ENCODE results near the gene FBN3.

Gene FBN3

DNA sequence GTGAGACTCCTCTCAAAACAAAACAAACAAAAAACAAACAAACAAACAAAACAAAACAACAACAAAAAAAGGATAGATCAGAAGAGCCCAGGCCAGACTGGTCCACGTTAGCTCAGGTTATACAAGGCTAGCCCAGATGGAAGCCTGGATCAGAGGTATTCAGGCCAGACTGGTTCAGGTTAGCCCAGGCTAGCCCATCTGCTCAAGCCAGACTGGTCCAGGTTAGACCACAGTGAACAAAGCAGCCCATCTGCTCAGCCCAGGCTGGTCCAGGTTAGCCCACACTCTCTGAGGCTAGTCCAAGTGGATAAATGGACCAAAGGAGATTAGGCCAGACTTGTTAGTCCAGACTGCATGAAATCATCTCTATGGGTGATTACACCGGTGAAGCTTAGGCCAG, 55.7 kb downstream of the FBN3 start:
- H3K36me3 Mint-ChIP-seq: no peaks in the 10 kb centered on the region
- no peak overlapping the region for H3K27ac Mint-ChIP-seq
- DNase-seq (ENCODE audit: low spot score in 2 of 2) (no peak), ATAC-seq (no peak)
- H3K4me3 Mint-ChIP-seq: no peak overlapping the region
- H3K4me1 Mint-ChIP-seq: no peaks in the 10 kb centered on the region
- H3K9me3 Mint-ChIP-seq: peaks cover 12% of the 10 kb centered on the region

DNA sequence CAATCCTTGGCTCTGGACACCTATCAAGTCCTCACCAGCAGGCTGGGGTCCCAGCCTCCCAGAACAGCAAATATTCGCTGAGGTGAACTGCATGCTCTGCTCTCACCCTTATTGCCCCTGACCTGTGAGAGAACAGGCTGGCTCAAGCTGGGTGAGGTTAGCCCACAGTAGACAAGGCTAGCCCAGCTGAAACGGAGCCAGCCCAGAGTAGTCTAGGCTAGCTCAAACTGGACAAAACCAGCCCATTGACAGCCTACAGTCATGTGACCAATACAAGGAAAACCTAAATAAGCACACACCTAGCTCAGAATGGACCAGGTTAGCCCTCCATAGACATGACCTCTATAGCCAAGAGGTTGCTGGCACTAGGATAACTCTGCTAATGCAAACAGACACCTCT, 58.4 kb downstream of the FBN3 start:
- no peaks in the 10 kb centered on the region for H3K36me3 Mint-ChIP-seq
- ATAC-seq (no peak), DNase-seq (ENCODE audit: low spot score in 2 of 2) (no peak)
- no peaks in the 10 kb centered on the region for H3K4me1 Mint-ChIP-seq
- H3K27ac Mint-ChIP-seq: no peak overlapping the region
- no peak overlapping the region for H3K4me3 Mint-ChIP-seq
- peaks cover 9% of the 10 kb centered on the region for H3K9me3 Mint-ChIP-seq

DNA sequence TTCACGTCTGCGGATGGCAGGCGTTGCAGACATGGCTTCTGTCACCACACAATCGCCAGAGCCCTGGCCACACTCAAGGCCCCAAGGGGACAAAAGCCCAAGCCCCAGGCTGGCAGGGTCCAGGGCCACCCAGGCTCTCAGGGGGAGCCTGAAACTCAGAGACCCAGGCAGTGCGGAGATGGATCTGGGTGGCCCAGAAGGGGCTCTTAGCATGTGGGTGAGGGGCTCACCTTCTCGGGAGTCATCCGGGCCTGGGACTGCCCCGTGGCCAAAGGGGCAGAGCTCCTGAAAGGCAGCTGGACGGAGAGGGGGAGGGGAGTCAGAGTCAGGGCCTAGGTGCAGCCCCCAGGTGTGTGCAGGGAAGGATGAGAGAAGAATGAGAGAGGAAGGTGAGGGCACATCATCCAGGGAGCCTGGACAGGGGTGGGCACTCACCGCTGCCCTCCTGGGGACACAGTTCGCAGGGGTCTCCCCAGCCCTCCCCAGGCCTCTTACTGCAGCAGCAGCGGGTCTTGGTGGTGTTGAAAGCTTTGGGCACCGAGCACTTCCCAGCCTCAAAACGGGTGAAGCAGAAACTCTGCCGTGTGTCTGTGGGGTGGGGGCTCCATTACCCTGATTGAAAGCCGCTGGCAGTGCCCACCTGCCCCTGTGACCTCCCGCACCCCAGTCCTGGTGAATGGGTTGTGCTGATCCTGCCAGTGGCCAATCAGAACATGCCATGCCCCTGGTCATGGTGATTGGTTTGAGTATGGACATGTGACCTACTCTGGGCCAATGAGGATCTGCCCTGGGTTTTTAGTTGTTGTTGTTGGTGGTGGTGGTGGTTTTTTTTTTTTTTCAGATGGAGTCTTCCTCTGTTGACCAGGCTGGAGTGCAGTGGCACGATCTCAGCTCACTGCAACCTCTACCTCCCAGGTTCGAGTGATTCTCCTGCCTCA, 59.5 kb downstream of the FBN3 start:
- ATAC-seq (peak; percentile 8), DNase-seq (ENCODE audit: low spot score in 2 of 2) (no peak)
- Mint-ChIP-seq H3K36me3 (no peaks in the 10 kb centered on the region), H3K4me3 (no peak overlapping the region), H3K4me1 (no peaks in the 10 kb centered on the region), H3K27ac (no peak overlapping the region), H3K9me3 (peaks cover 9% of the 10 kb centered on the region)

DNA sequence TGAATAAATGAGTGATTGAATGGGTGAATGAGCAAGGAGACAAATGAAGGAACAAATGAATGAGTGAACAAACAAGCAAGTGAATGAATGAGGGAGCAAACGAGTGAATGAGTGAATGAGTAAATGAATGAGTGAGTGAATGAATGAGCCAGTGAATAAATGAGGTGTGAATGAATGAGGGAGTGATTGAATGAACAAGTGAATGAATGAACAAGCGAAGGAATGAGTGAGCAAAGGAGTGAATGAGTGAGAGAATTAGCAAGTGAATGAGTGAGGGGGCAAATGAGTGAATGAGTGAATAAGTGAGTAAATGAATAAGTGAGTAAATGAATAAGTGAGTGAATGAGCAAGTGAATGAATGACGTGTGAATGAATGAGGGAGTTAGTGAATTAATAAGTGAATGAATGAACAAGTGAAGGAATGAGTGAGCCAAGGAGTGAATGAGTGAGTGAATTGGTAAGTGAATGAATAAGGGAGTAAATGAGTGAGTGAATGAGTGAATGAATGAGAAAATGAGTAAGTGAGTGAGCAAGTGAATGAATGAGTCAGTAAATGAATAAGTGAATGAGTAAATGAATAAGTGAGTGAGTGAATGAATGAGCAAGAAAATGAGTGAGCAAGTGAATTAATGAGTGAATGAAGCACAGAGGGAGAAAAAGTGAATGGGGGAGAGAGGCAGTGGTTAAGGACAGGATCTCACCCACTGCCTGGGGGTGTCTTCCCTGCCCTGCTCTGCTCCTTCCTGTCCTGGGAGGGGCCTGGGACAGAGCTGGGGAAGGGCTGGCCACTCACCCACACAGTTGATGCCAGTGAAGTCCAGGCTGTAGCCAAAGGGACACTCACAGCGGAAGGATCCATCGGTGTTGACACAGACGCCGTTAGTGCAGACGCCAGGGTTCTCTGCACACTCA, 60.4 kb downstream of the FBN3 start:
- peaks cover under 1% of the 10 kb centered on the region for H3K9me3 Mint-ChIP-seq
- no peak for DNase-seq (ENCODE audit: low spot score in 2 of 2)
- no peak overlapping the region for H3K4me3 Mint-ChIP-seq
- no peak overlapping the region for H3K27ac Mint-ChIP-seq
- H3K4me1 Mint-ChIP-seq: no peaks in the 10 kb centered on the region
- H3K36me3 Mint-ChIP-seq: no peaks in the 10 kb centered on the region
- ATAC-seq: peak; percentile 8

DNA sequence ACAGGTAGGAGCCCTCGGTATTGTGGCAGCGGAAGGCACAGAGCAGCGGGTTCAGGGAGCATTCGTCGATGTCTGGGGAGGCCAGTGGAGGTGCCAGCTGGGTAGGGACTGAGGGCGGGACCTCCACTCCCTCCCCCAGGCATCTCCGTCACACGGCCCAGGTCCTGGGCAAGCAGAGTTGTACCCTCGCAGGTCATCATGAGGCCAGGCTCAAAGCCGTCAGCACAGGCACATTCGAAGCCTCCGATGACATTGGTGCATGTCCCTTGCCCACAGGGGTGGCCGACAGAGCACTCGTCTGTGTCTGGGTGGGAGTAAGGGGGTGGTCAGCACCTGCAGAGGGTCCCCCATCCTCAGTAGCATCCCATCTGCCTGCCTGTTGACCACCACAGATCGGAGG, 61.5 kb downstream of the FBN3 start:
- DNase-seq (ENCODE audit: low spot score in 2 of 2) (no peak), ATAC-seq (no peak)
- Mint-ChIP-seq H3K4me3 (no peak overlapping the region), H3K36me3 (no peaks in the 10 kb centered on the region), H3K4me1 (no peaks in the 10 kb centered on the region), H3K9me3 (no peaks in the 10 kb centered on the region), H3K27ac (no peak overlapping the region)

DNA sequence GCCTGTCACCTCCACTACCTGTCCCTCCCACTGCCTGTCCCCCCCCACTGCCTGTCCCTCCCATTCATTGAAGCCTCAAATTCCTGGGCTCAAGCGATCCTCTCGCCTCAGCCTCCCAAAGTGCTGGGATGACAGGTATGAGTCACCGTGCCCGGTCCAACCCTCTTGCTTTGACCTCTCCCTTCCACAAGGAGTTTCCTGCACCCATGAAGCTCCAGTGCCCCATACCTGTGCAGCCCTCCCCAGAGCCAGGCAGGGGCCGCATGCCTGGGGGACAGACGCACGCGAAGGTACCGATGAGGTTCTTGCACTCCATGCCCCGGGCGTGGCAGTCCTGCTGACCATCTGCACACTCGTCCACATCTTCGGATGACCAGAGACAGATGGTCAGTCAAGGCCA, 62.5 kb downstream of the FBN3 start:
- no peak for DNase-seq (ENCODE audit: low spot score in 2 of 2)
- H3K4me1 Mint-ChIP-seq: no peaks in the 10 kb centered on the region
- no peak overlapping the region for H3K4me3 Mint-ChIP-seq
- no peak overlapping the region for H3K27ac Mint-ChIP-seq
- H3K9me3 Mint-ChIP-seq: no peaks in the 10 kb centered on the region
- ATAC-seq: no peak
- no peaks in the 10 kb centered on the region for H3K36me3 Mint-ChIP-seq

DNA sequence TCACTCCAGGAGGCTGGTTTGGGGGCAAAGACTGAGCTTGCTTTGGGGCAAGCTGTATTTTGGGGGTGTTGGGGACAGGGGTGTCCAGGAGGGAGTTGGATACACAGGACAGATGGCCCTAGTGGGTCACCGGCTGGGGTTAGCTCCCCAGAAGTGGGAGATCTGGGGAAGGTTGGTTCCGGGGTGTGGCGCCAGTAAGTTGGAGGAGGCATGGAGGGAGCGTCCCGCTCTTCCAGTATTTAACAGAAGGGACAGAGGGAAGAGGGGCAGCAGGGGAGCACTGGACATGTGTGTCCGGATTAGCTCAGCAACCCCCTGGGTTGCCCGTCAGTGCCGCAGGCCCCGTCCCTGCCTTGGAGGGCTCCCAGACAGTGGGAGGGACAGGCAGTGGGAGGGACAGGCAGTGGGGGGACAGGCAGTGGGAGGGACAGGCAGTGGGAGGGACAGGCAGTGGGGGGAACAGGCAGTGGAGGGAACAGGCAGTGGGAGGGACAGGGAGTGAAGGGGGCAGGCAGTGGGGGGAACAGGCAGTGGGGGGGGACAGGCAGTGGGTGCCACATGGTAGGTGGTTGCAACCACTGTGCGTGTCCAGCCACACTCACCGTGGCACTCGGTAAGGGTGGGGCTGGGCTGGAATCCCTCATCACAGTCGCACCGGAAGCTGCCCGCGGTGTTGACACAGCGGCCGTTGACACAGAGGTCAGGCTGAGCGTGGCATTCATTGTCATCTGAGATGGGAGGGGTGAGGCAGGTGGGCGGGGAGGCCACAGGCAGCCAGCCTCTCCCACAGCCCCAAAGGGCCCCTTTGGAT, 63.6 kb downstream of the FBN3 start:
- H3K27ac Mint-ChIP-seq: no peak overlapping the region
- H3K9me3 Mint-ChIP-seq: no peaks in the 10 kb centered on the region
- H3K4me3 Mint-ChIP-seq: no peak overlapping the region
- no peaks in the 10 kb centered on the region for H3K36me3 Mint-ChIP-seq
- ATAC-seq (no peak), DNase-seq (ENCODE audit: low spot score in 2 of 2) (no peak)
- no peaks in the 10 kb centered on the region for H3K4me1 Mint-ChIP-seq

DNA sequence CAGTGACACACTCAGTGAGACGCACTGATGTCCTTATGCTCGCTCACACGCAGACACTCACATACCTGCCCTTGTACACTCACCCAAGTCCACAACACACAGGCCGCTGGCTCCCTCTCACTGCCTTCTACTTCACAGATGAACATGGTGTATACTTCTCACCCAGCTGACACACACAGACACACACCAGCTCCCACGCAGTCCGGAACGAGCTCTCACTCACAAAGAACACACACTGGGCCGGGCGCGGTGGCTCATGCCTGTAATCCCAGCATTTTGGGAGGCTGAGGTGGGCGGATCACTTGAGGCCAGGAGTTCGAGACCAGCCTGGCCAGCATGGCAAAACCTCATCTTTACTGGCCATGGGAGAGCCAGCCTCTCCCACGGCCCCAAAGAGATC, 65.2 kb downstream of the FBN3 start:
- no peaks in the 10 kb centered on the region for H3K4me1 Mint-ChIP-seq

DNA sequence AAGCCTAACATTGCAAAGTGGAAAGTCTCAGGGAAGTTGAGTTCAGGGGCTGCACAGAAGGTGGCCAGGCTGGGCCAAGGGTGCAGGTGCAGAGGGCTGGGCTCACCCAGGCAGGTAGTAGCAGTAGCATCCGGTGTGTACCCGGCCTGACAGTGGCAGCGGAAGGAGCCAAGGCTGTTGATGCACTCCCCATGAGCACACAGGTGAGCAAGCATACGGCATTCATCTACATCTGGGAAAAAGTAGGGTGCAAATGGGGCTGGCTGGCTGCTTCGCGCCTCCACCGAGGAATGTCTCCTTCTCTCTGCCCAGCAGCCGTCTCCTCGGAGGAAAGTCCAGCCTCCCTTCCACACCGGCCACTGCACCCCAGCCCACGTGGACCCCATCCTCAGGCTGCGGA, 66.3 kb downstream of the FBN3 start:
- no peak for DNase-seq (ENCODE audit: low spot score in 2 of 2)
- Mint-ChIP-seq H3K4me1 (no peaks in the 10 kb centered on the region), H3K36me3 (no peaks in the 10 kb centered on the region), H3K4me3 (no peak overlapping the region), H3K27ac (no peak overlapping the region), H3K9me3 (no peaks in the 10 kb centered on the region)
- ATAC-seq: no peak

More for the DNA sequence above, 65.2 kb downstream of the FBN3 start:
- Mint-ChIP-seq H3K4me3 (no peak overlapping the region), H3K36me3 (no peaks in the 10 kb centered on the region), H3K27ac (no peak overlapping the region), H3K9me3 (no peaks in the 10 kb centered on the region)
- no peak for DNase-seq (ENCODE audit: low spot score in 2 of 2)
- no peak for ATAC-seq

DNA sequence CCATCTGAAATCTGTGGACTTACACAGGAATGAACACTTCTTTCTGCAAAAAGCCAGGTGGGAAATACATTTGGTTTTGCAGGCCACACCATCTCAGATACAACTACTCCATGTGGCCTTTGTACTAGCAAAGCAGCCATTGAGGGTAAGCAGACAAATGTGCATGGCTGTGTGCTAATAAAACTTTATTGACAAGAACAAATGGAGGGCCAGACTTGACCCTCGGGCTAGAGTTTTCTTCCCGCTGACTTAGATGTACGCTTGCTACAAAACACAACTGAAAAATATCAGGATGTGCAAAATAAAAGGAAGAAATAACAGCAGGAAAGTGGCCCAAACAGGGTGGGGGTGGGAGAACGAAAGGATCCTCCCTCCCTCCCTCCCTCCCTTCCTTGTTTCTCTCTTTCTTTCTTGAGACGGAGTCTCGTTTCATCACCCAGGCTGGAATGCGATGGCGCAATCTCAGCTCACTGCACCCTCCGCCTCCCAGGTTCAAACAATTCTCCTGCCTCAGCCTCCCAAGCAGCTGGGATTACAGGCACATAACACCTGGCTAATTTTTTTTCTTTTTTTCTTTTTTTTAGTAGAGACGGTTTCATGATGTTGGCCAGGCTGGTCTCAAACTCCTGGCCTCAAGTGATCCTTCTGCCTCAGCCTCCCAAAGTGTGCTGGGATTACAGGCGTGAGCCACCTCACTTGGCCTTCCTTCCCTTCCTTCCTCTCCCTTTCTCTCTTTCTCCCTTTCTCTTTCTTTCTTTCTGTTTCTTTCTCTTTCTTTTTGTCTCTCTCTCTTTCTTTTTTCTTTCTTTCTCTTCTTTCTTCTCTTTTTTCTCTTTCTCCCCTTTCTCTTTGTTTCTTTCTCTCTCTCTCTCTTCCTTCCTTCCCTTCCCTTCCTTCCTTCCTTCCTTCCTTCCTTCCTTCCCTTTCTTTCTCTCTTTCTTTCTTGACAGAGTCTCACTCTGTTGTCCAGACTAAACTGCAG, 67.5 kb downstream of the FBN3 start:
- H3K27ac Mint-ChIP-seq: peak overlapping the region; percentile 17
- H3K9me3 Mint-ChIP-seq: no peaks in the 10 kb centered on the region
- H3K4me3 Mint-ChIP-seq: no peak overlapping the region
- H3K4me1 Mint-ChIP-seq: no peaks in the 10 kb centered on the region
- ATAC-seq (no peak), DNase-seq (ENCODE audit: low spot score in 2 of 2) (no peak)
- no peaks in the 10 kb centered on the region for H3K36me3 Mint-ChIP-seq

DNA sequence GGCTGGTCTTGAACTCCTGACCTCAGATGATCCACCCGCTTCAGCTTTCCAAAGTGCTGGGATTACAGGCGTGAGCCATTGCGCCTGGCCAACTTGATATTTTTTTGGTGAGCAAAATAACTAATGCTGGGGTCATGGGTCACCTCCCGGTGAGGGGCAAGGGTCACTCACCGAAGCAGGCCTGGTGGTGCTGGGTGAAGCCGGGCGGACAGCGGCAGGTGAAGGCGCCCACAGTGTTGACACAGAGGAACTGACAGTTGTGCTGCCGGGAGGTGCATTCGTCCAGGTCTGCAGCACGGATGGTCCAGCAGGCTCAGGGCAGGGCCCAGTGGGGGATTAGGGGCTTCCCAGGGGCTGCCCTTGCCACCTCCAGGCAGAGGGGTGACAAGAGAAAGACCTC, 68.6 kb downstream of the FBN3 start:
- Mint-ChIP-seq H3K9me3 (no peaks in the 10 kb centered on the region), H3K4me1 (no peaks in the 10 kb centered on the region), H3K27ac (no peak overlapping the region), H3K4me3 (no peak overlapping the region), H3K36me3 (no peaks in the 10 kb centered on the region)
- ATAC-seq (no peak), DNase-seq (ENCODE audit: low spot score in 2 of 2) (no peak)

DNA sequence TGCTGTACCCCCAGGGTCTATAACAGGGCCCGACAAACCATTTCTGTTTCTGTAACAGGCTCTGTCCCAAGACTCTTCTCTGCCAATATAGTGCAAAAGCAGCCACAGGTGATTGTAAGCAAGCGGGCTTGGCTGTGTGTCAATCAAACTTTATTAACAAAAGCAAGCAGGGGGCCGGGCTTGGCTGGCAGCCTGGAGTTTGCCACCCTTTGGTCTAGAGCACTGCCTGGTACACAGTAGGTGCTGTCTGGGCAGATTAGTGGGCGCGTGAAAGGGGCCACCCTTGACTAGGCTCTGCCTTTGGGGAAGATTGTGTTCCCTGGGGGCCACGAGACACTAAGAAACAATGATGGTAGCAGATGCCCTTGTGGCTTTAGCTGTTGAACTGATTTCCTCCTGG, 69.4 kb downstream of the FBN3 start:
- Mint-ChIP-seq H3K4me3 (no peak overlapping the region), H3K36me3 (no peaks in the 10 kb centered on the region), H3K4me1 (no peaks in the 10 kb centered on the region), H3K27ac (no peak overlapping the region), H3K9me3 (no peaks in the 10 kb centered on the region)
- ATAC-seq (no peak), DNase-seq (ENCODE audit: low spot score in 2 of 2) (no peak)

DNA sequence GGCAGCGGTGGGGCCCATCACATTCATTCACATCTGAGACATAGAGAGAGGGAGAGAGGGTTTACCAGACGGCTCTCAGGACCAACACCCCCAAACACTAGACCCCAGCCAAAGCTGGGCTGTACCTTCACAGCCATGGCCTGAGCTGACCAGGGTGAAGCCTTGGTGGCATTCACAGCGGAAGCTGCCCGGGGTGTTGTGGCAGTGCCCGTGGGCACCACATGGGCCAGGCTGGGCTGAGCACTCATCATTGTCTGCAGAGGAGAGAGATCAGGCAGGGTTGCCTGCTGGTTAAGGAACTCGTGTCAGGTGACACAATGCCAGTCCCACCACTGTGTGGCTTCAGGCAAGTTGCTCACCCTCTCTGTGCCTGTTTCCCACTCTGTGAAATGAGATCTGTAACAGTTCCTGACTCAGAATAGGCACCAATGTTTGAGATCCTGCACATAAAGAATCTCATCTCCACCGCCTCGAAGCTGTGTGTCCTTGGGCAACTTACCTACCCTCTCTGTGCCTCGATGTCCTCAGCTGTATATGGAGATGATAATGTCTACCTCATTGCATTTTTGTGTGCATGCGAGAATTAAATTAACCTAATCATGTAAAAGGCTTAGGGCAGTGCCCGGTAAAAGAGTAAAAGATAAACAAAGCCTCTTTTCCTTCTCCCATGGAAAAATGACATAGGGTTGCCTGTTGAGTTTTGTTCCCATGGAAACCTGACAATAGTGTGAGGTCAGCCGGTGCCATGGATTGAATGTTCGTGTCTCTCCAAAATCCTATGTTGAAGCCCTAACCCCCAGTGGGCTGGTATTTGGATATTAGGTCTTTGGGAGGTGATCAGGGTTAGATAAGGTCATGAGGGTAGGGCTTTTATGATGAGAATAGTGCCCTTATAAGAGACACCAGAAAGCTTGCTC, 74.0 kb downstream of the FBN3 start:
- ATAC-seq (no peak), DNase-seq (ENCODE audit: low spot score in 2 of 2) (no peak)
- Mint-ChIP-seq H3K27ac (no peak overlapping the region), H3K4me1 (peaks cover 10% of the 10 kb centered on the region), H3K36me3 (no peaks in the 10 kb centered on the region), H3K9me3 (peaks cover 7% of the 10 kb centered on the region), H3K4me3 (no peak overlapping the region)
